Astrocyte (in vitro differentiated cells and primary cell): Measurements from ENCODE around the gene BTBD3. TPM values are rescaled to one million over a fixed set of nuclear protein-coding genes. Genes with fewer than 3 reads are reported as not detected.

Experiments
- DNase-seq: peaks from one replicate; pipeline ENCODE4 v3.0.0-alpha.2; 2010; ENCODE audit warnings: low read depth
- FAIRE-seq: peaks from 2 replicates; lab custom pipeline; 2011; peaks lifted over from hg19 to GRCh38; lab: Jason Lieb, UNC
- H2AFZ ChIP-seq: 2 replicates; pipeline ENCODE4 v1.6.0; 2012; ENCODE audit warnings: low read depth, low read length, inconsistent platforms
- H3K27ac ChIP-seq: 2 replicates; pipeline ENCODE4 v1.5.1; 2011; ENCODE audit warnings: low read depth, low read length, inconsistent platforms
- H3K27me3 ChIP-seq: 2 replicates; pipeline ENCODE4 v1.6.0; 2011; ENCODE audit warnings: low read length, inconsistent platforms; ENCODE audit not compliant: insufficient read depth
- H3K36me3 ChIP-seq: 2 replicates; pipeline ENCODE4 v1.5.1; 2011; ENCODE audit warnings: low read length, inconsistent platforms; ENCODE audit not compliant: insufficient read depth
- H3K4me1 ChIP-seq: 2 replicates; pipeline ENCODE4 v1.5.1; 2011; ENCODE audit warnings: low read length, inconsistent platforms; ENCODE audit not compliant: insufficient read depth
- H3K4me2 ChIP-seq: 2 replicates; pipeline ENCODE4 v1.6.0; 2012; ENCODE audit warnings: low read length, inconsistent platforms
- H3K4me3 ChIP-seq: 2 replicates; pipeline ENCODE4 v1.5.1; 2011; ENCODE audit warnings: low read depth, mild to moderate bottlenecking, low read length, inconsistent platforms; ENCODE audit not compliant: insufficient read depth
- H3K79me2 ChIP-seq: 2 replicates; pipeline ENCODE4 v1.6.0; 2012; ENCODE audit warnings: mild to moderate bottlenecking, low read length, inconsistent platforms; ENCODE audit not compliant: insufficient read depth
- H3K9ac ChIP-seq: 2 replicates; pipeline ENCODE4 v1.6.0; 2012; ENCODE audit warnings: mild to moderate bottlenecking, low read length, inconsistent platforms
- H3K9me3 ChIP-seq: 2 replicates; pipeline ENCODE4 v1.5.1; 2012; ENCODE audit warnings: low read depth, mild to moderate bottlenecking, low read length, inconsistent platforms; ENCODE audit not compliant: insufficient read depth
- H4K20me1 ChIP-seq: 2 replicates; pipeline ENCODE4 v1.6.0; 2012; ENCODE audit warnings: low read length, inconsistent platforms; ENCODE audit not compliant: insufficient read depth
- H3K27ac Mint-ChIP-seq: one replicate; pipeline ENCODE4 v1.8.0; 2021; ENCODE audit warnings: mild to moderate bottlenecking, mixed read lengths; ENCODE audit not compliant: unreplicated experiment
- H3K27me3 Mint-ChIP-seq: one replicate; pipeline ENCODE4 v1.8.0; 2021; ENCODE audit warnings: low read depth, mixed read lengths; ENCODE audit not compliant: unreplicated experiment
- H3K36me3 Mint-ChIP-seq: one replicate; pipeline ENCODE4 v1.8.0; 2021; ENCODE audit warnings: low read depth, mixed read lengths; ENCODE audit not compliant: unreplicated experiment
- H3K4me1 Mint-ChIP-seq: one replicate; pipeline ENCODE4 v1.8.0; 2021; ENCODE audit warnings: low read depth, mixed read lengths; ENCODE audit not compliant: unreplicated experiment
- H3K4me3 Mint-ChIP-seq: one replicate; pipeline ENCODE4 v1.8.0; 2021; ENCODE audit warnings: mild to moderate bottlenecking, moderate library complexity, mixed read lengths; ENCODE audit not compliant: unreplicated experiment
- H3K9me3 Mint-ChIP-seq: one replicate; pipeline ENCODE4 v1.8.0; 2021; ENCODE audit warnings: mild to moderate bottlenecking, mixed read lengths; ENCODE audit not compliant: unreplicated experiment
- CTCF ChIP-seq: IDR thresholded peaks from 2 replicates; pipeline ENCODE4 v1.5.1; 2011; ENCODE audit warnings: low read depth, mild to moderate bottlenecking, inconsistent platforms, low read length, moderate library complexity; ENCODE audit not compliant: insufficient read depth
- EZH2 ChIP-seq: IDR thresholded peaks from 2 replicates; pipeline ENCODE4 v1.6.1; 2012; ENCODE audit warnings: mild to moderate bottlenecking, low read length, inconsistent platforms; ENCODE audit not compliant: insufficient read depth
- total RNA-seq: library from RNA; stranded (reverse); gene quantifications from 2 replicates; pipeline ENCODE4 v1.2.1, GENCODE V29; 2021

Gene BTBD3
- total RNA-seq, 1 donor from 2014 or later = 35.9 TPM

GRCh38 chr20:11891077-11891775, 26.5 kb upstream of the BTBD3 start:
- H3K9me3 Mint-ChIP-seq = no peaks in the 10 kb centered on the region

GRCh38 chr20:11891776-11892545, 25.7 kb upstream of the BTBD3 start:
- peak overlapping the region; percentile 83 for H2AFZ ChIP-seq
- TF ChIP-seq EZH2 = no peak
- no peak for TF ChIP-seq CTCF
- peaks cover 27% of the 10 kb centered on the region for H4K20me1 ChIP-seq
- peak overlapping the region; percentile 86 for H3K9ac ChIP-seq
- peak; percentile 55 for DNase-seq
- peak overlapping the region; percentile 85 for H3K27ac Mint-ChIP-seq
- H3K79me2 ChIP-seq = peaks cover 59% of the 10 kb centered on the region
- peak overlapping the region; percentile 86 for H3K4me3 ChIP-seq
- no peaks in the 10 kb centered on the region for H3K9me3 Mint-ChIP-seq
- no peaks in the 10 kb centered on the region for H3K9me3 ChIP-seq
- H3K36me3 Mint-ChIP-seq = no peaks in the 10 kb centered on the region
- no peaks in the 10 kb centered on the region for H3K27me3 Mint-ChIP-seq
- peaks cover 15% of the 10 kb centered on the region for H3K4me1 ChIP-seq
- H3K4me3 Mint-ChIP-seq = peak overlapping the region; percentile 92
- FAIRE-seq = no peak
- H3K27me3 ChIP-seq = no peaks in the 10 kb centered on the region
- H3K27ac ChIP-seq = peak overlapping the region; percentile 74
- H3K4me2 ChIP-seq = peak overlapping the region; percentile 91
- H3K36me3 ChIP-seq = no peaks in the 10 kb centered on the region
- peaks cover 11% of the 10 kb centered on the region for H3K4me1 Mint-ChIP-seq

More at GRCh38 chr20:11891077-11891775, 26.5 kb upstream of the BTBD3 start:
- TF ChIP-seq CTCF = no peak
- TF ChIP-seq EZH2 = no peak
- no peaks in the 10 kb centered on the region for H3K36me3 ChIP-seq
- H3K27ac Mint-ChIP-seq = peak overlapping the region; percentile 85
- H3K27ac ChIP-seq = peak overlapping the region; percentile 74
- H3K79me2 ChIP-seq = peaks cover 51% of the 10 kb centered on the region
- FAIRE-seq (no peak), DNase-seq (peak; percentile 22)
- H4K20me1 ChIP-seq = peaks cover 23% of the 10 kb centered on the region
- no peaks in the 10 kb centered on the region for H3K27me3 ChIP-seq
- peak overlapping the region; percentile 91 for H3K4me2 ChIP-seq
- peaks cover 15% of the 10 kb centered on the region for H3K4me1 ChIP-seq
- H3K9me3 ChIP-seq = no peaks in the 10 kb centered on the region
- no peaks in the 10 kb centered on the region for H3K27me3 Mint-ChIP-seq
- peak overlapping the region; percentile 92 for H3K4me3 Mint-ChIP-seq
- peak overlapping the region; percentile 83 for H2AFZ ChIP-seq
- H3K36me3 Mint-ChIP-seq = no peaks in the 10 kb centered on the region
- peaks cover 11% of the 10 kb centered on the region for H3K4me1 Mint-ChIP-seq
- peak overlapping the region; percentile 86 for H3K4me3 ChIP-seq
- peak overlapping the region; percentile 86 for H3K9ac ChIP-seq
